ENCODE results near the gene AIFM2.

- TF ChIP-seq POLR2AphosphoS5 (IDR thresholded peaks at IDR 0.05) (no peak), POLR2A (IDR thresholded peaks at IDR 0.05) (no peak), CTCF (IDR thresholded peaks at IDR 0.05) (no peak)
These were observed 30.8 kb upstream of the AIFM2 start for GRCh38 chr10:70163448-70163847.
